HG02885 (cell line): ENCODE measurements around the gene OSTF1.

Experiments used
- ATAC-seq: cut with Tn5 transposase; IDR thresholded peaks from one replicate; pipeline ENCODE4 v1.9.1; 2021; ENCODE audit warnings: mild to moderate bottlenecking; ENCODE audit not compliant: unreplicated experiment, poor library complexity

Gene OSTF1

DNA sequence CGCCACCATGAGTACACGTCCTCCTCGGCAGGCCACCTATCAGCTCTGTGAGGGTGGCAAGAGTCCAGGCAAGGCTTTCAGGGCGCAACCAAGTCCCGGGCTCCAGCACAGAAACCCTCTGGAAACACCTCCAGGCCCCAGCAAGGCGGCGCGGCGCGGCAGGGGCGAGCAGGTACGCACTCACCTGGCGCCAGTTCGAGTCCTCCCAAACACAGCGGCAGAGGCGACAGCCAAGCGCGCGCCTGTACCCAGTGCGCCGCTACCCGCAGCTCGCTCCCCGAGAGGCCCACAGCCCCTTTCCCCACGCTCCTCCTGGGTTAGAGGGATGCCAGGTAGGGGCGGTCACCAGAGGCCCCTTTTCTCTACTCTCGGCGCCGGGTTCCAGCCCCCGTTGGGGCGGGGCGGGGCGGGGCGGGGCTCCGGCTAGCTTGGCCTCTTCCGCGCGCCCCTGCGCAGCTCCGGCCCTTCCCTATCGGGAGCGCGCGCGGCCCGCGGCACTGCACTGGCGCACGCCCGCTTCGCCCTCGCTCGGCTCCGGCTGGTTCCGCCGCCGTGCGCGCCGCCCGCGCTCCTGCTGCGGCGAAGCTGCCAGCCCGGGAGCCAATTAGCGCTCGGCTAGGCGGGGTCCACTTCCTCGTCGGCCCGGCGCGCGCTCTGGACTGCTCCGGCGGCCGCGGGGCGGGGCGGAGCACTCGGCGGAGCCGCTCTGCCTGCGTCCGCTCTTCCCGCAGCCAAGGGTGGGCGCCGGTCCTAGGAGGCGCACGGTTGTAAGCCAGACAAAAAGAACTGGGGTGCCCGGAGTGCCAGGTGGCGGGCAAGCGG lies at the start of gene OSTF1, which contains the start of gene NMRK1:
OSTF1 (plus strand) TSS at position 691 of the 822 bp plus-strand sequence. CDS start 179 bp downstream, outside the sequence.
NMRK1 (minus strand) TSS at position 332 of the 822 bp plus-strand sequence. CDS start 5,040 bp downstream, outside the sequence.
- peak; percentile 88 for ATAC-seq

- no peak for ATAC-seq
Observed at GRCh38 chr9:75039009-75039408, 49.3 kb upstream of the OSTF1 start.

DNA sequence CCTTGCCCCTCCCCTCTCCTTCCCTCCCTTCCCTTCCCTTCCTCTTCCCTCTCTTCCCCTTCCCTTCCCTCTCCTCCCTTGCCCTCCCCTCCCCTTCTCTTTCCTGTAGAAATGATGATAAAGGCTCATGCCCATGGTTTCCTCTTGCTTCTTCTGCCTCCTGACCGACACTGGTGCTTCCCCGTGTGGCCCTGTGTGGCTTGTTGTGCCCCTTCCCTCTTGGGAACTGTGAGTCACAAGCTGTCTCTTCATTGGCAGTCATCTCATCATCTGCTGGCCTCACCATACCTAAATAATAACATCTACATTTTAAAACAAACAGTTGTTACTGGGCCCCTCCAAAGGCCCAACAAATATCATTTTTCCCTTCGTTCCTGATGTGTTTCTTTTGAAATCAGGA lies 48.5 kb upstream of the OSTF1 start:
- ATAC-seq, result no peak

DNA sequence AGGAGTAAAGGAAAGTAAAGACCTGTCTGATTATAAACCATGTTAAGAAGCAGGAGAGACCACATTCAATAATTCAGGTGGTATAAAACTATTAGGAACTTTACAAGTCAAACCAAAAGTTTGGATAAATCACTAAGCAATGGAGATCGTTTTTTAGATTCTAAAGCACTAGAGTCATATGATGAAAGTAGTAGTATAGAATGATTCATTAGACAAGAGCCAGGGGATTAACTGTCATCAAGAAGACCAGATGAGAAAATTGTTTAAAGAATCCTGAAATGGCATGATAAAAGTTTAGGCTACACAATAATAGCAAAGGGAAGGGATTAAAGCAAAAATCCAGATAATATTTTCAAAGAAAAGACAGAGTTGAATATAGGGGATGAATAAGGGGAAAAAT lies 47.3 kb upstream of the OSTF1 start:
- no peak for ATAC-seq

DNA sequence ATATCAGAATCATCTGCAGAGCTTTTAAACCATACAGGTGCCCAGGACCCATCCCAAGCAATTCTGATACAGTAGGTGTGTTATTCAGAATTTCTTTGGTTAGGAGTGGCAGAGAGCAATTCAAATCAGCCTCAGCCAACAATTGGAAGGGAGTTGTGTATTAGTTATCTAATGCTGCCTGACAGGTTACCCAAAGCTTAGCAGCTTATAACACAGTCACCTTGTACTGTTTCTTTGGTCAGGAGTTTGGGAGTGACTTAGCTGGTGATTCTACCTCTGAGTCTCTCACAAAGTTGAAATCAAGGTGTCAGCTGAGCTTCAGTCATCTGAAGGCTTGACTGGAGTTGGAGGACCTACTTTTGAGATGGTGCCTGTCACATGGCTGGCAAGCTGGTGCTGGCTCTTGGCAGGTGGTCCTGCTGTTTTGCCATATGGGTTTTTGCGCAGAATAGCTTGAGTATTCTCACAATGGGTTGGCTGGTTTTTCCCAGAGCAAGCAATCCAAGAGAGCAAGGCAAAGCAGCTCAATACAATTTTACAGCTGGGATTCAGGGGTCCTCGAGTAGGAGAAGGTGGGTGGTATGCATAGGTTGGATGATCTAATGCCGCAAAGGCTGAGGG lies 41.5 kb upstream of the OSTF1 start:
- no peak for ATAC-seq

DNA sequence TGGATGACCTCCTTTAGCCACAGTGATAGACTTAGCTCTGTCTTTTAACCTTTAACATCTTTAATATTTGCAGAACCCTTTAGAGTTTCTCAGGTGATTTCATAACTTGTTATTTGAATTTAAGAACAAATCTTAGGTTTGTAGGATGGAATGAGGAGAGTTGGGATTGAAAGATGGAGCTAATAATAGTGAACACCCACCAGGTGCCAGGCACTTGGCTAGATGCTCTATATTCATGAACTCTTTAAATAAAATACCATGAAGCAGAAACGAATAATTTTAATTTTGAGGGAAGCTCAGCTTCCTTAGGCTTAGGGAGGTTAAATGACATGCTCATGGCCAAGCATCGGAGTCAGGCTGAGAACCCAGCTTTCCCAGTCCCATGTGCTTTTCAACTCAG lies 40.8 kb upstream of the OSTF1 start:
- ATAC-seq, result no peak

GRCh38 chr9:75051285-75051684 lies 37.0 kb upstream of the OSTF1 start:
- ATAC-seq, result no peak

DNA sequence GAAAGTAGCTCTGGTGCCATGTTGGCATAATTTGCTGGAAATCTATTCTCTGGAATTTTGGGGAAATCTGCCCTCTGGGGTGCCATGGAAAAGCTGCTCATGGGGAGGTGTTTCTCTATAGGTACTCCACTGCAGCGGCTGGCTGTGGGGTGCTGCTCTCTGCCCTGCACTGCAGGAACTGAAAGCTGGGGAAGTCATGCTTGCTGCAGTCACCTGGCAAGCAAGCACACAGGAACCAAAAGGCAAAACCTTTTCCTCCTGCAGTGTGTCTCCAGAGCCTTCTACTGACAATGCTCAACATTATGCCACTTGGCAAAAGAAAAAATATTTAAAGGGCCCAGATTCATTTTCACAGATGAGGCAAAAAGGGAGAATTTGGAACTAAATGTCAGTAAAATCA lies 34.4 kb upstream of the OSTF1 start:
- ATAC-seq, result peak; percentile 96

GRCh38 chr9:75054368-75055001 lies 33.8 kb upstream of the OSTF1 start:
- ATAC-seq, result no peak

GRCh38 chr9:75061169-75061568 lies 27.1 kb upstream of the OSTF1 start:
- no peak for ATAC-seq

DNA sequence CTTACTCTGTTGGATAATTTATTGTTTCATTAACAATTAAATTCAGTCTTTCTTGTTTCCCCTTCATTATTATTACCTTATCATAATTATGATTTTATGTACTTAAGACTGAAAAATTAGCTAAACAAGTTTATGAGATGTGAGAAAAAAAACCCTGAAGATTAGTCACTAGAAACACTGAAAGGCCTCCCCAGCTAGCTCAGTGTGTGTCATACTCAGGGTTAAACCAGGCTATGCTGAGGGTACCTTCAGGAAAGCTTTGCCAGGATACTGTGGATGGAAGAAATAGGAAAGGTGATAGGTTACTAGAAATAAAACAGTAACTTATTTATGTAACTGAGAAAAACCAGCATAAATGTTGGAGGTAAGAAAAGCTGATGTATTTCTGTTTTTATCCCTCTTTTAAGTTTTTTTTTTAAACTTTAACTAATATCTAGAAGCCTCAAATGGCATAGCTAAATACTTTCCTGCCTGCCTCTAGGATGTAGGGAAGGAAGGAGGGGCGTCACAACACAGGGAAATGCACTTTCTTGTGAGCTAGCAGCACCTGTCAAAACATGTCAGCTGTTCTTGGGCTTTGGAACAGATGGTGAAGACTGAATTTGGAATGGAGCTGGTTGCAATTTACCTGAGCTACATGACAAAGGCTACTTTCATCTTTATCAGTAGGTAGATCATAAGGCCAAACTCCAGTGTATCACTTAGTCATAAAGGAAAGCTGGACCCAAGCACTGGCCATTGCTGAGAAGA lies 24.6 kb upstream of the OSTF1 start:
- ATAC-seq, result no peak

GRCh38 chr9:75064307-75065025 lies 23.8 kb upstream of the OSTF1 start:
- ATAC-seq, result no peak

DNA sequence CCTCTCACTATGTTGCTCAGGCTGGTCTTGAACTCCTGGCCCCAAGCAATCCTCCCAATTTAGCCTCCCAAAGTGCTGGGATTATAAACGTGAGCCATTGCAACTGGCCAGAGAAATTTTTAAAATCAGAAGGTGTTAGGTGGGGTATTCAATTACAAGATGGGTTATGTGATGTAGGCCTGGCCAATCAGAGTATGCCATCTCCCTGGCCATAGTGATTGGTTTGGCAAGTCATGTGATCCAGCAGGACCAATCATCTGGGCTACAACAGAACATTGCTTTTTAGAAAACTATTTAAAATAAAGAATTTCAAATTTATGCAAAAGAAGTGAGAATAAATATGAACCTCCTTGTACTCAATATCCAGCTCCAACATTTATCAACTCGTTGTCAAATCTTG lies 22.8 kb upstream of the OSTF1 start:
- ATAC-seq, result no peak

DNA sequence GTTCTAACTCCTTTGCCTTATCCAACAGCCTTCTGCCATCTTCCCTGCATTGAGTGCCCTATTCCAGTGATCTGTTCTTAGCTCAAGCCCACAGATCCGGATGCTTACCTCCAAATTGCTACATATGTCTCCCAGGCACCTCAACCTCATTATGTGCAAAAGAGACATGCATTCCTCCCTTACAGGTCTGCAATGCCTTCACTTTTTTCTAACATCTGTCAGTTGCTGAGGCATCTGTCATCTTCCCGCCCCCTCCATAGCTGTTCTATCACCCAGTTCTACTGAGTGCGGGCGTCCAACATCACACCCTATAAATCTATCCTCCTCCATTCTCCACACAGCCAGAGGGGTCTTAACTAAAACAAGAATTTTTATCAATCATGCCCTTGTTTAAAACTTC lies 20.4 kb upstream of the OSTF1 start:
- ATAC-seq, result no peak

DNA sequence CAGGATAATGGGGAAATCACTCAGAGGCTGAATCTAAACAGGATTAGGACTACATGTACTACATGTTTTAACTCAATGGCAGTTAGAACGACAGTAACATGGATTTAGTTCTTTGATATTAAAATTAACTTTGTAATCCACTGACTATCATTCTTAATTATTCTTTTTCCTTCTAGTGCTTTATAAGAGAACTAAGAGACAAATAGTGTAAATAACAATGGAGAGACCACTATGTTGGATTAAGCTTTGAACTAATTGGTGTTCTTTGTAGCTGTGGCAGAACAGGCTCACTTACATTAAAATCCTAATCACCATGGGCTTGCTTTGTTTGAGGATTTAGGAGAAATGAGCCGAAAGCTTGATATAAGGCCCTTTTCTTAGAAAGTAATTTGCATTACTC lies 19.1 kb upstream of the OSTF1 start:
- ATAC-seq, result no peak

- ATAC-seq, result peak; percentile 70
Observed at GRCh38 chr9:75071530-75072122, 16.7 kb upstream of the OSTF1 start.

DNA sequence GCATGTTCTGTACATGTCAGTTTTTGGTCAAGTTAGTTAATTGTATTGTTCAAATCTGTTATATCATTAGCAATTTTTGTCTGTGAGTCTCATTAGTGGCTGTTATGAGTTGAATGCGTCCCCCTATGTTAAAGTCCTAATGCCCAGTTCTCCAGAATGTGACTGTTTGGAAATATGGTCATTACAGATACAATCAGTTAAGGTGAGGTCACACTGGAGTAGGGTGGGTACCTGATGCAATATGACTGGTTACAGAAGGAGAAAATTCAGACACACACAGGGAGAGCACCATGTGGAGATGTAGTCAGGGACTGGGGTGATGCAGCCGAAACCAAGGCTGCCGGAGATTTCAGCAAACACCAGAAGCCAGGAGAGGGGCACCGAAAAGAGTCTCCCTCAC lies 15.4 kb upstream of the OSTF1 start:
- no peak for ATAC-seq

- no peak for ATAC-seq
Observed at GRCh38 chr9:75081632-75082031, 6.7 kb upstream of the OSTF1 start.

DNA sequence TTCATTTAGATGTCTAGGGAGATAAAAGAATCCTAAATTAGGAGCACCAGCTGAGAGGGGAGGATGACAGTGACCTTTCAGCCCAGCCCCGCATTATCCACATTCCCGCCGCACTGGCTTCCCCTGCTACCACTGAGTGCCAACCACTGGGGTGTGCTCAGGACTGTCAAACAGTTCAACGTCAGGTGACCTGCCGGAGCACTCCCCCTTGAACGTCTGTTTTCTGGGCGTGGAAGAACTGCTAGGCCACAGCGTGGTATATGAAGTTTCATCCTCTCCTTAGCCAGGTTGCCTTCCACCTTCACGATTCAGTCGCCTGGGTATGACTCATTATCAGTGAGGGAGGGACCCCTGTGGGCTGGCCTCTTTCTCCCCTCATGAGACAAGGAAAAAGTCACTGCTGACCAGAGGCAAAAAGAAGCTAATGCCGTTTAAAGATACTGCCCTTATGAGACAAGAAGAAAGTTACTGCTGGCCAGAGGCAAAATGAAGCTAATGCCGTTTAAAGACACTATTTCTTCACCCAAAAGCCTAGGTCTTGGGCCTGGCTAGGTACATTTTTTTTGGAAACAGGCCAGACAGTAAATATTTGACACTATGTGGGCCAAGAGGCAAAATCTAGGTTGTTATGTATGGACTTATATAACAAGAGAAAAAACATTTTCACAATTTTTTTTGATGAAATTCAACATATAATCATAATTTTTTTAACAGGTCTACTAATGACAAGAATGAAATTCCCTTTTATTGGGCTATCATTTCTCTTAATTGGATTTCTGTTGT lies 4.9 kb upstream of the OSTF1 start:
- no peak for ATAC-seq
